GM19099 (cell line): ENCODE data around the gene FCHSD1.

Experiments
- POLR2A ChIP-seq: IDR thresholded peaks from 3 replicates; pipeline ENCODE4 v1.6.1; 2011; ENCODE audit warnings: low read depth; ENCODE audit not compliant: insufficient read length; ENCODE audit errors: extremely low read depth

The FCHSD1 gene

GRCh38 chr5:141636106-141636412 is 15.2 kb downstream of the FCHSD1 start:
- no peak for TF ChIP-seq POLR2A

- TF ChIP-seq POLR2A: no peak
These were observed 15.6 kb downstream of the FCHSD1 start for GRCh38 chr5:141635646-141636045.

GRCh38 chr5:141634720-141635119 is 16.5 kb downstream of the FCHSD1 start:
- no peak for TF ChIP-seq POLR2A

- TF ChIP-seq POLR2A: no peak
These were observed 17.2 kb downstream of the FCHSD1 start for GRCh38 chr5:141633871-141634561.

GRCh38 chr5:141632650-141633049 is 18.6 kb downstream of the FCHSD1 start:
- TF ChIP-seq POLR2A: no peak

- TF ChIP-seq POLR2A: no peak
These were observed 20.6 kb downstream of the FCHSD1 start for GRCh38 chr5:141630570-141631140.

- no peak for TF ChIP-seq POLR2A
These were observed 22.9 kb downstream of the FCHSD1 start for GRCh38 chr5:141628175-141628788.

- no peak for TF ChIP-seq POLR2A
These were observed 27.6 kb downstream of the FCHSD1 start for GRCh38 chr5:141623611-141624010.

- no peak for TF ChIP-seq POLR2A
These were observed 28.0 kb downstream of the FCHSD1 start for GRCh38 chr5:141623186-141623585.

GRCh38 chr5:141618804-141619554 is 32.2 kb downstream of the FCHSD1 start, which contains the start of gene DIAPH1:
DIAPH1 (minus strand) TSS chr5:141619000; CDS start chr5:141618914, 86 bp downstream.
- TF ChIP-seq POLR2A: peak; percentile 79

- no peak for TF ChIP-seq POLR2A
These were observed 33.0 kb downstream of the FCHSD1 start for GRCh38 chr5:141618030-141618803.

GRCh38 chr5:141617682-141618029 is 33.6 kb downstream of the FCHSD1 start:
- TF ChIP-seq POLR2A: no peak

- TF ChIP-seq POLR2A: no peak
These were observed 34.1 kb downstream of the FCHSD1 start for GRCh38 chr5:141617128-141617527.

GRCh38 chr5:141615991-141616720 is 35.1 kb downstream of the FCHSD1 start:
- no peak for TF ChIP-seq POLR2A
